Measurements from ENCODE around the gene GUCY1A1. TPM values are rescaled to one million over a fixed set of nuclear protein-coding genes. Genes with fewer than 3 reads are reported as not detected.

The GUCY1A1 gene
- total and polyA plus RNA-seq, 2 of the 4 experiments (the other 2 are of a cell fraction): 0.19 to 0.54 TPM

DNA sequence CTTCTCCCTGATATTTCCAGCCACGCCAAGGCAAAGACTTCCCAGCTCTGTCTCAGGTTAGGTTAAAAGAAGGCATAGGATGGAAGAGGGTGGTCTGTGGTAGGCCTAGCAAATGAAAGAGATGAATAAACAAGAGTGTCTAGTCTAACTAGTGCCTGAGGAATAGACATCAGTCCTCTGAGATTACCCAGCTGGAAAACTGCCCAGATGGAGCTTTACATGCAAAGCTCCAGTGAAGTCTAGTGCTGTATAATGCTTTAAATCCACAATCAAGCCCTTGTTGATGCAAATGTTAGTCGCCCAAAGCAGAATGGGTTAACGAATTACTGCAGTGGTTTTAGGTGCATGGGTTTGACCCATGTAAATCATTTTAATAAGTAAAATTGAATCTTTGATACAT, 67.4 kb downstream of the GUCY1A1 start:
- H3K79me1 ChIP-seq (ENCODE audit: low read depth in 1 of 2, low read length in 2 of 2): no peaks in the 10 kb centered on the region
- H3K9me3 ChIP-seq (ENCODE audit: control insufficient read depth, insufficient read depth, low read length): no peaks in the 10 kb centered on the region
- H3K4ac ChIP-seq (ENCODE audit: low read depth, low read length): no peak overlapping the region
- H3K27ac ChIP-seq (ENCODE audit: insufficient read depth, low read length): no peak overlapping the region
- BruUV-seq (replicated peaks): no TSS peak
- H3K36me3 ChIP-seq (ENCODE audit: control insufficient read depth, insufficient read depth, low read length): no peaks in the 10 kb centered on the region
- H2BK20ac ChIP-seq (ENCODE audit: low read depth, low read length): no peak overlapping the region
- H2AFZ ChIP-seq (replicated peaks; ENCODE audit: low read length, poor library complexity): no peak overlapping the region
- no peaks in the 10 kb centered on the region; the same call in 1 of the 2 replicates for H3K9me1 ChIP-seq (ENCODE audit: insufficient read depth, low read length)
- no peak overlapping the region for H3K14ac ChIP-seq (replicated peaks; ENCODE audit: low read depth, low read length)
- H3K56ac ChIP-seq (ENCODE audit: extremely low read depth, insufficient read depth, low read length): no peak overlapping the region
- no peak overlapping the region for H4K8ac ChIP-seq (ENCODE audit: low read depth in 2 of 2, low read length in 2 of 2)
- no CpG with 5 or more reads among the region's 3 CpGs for WGBS, 2 experiments (ENCODE audit: extremely low coverage in 2 of 2, insufficient read length in 1 of 2)
- H3K23ac ChIP-seq (ENCODE audit: low read depth, low read length): no peak overlapping the region
- no peak overlapping the region for H4K91ac ChIP-seq (ENCODE audit: insufficient read depth, low read depth, low read length)
- H3K4me1 ChIP-seq (ENCODE audit: control insufficient read depth, insufficient read depth, low read length): peaks cover 8% of the 10 kb centered on the region
- in situ Hi-C loops (cut with MboI; ENCODE audit: low sequenced_read_pairs): no loop called here
- H2BK120ac ChIP-seq (ENCODE audit: low read depth, low read length): no peak overlapping the region
- no peak overlapping the region; the same call in 1 of the 2 replicates for H3K4me2 ChIP-seq (ENCODE audit: low read depth, low read length)
- H4K5ac ChIP-seq (ENCODE audit: low read depth, low read length): no peak overlapping the region
- H3K4me3 ChIP-seq (ENCODE audit: insufficient read depth, low read depth, low read length): no peak overlapping the region
- ChIA-PET CTCF (no interaction called here), POLR2A (ENCODE audit: unreplicated experiment) (no interaction called here)
- TF ChIP-seq, protein P1, sequence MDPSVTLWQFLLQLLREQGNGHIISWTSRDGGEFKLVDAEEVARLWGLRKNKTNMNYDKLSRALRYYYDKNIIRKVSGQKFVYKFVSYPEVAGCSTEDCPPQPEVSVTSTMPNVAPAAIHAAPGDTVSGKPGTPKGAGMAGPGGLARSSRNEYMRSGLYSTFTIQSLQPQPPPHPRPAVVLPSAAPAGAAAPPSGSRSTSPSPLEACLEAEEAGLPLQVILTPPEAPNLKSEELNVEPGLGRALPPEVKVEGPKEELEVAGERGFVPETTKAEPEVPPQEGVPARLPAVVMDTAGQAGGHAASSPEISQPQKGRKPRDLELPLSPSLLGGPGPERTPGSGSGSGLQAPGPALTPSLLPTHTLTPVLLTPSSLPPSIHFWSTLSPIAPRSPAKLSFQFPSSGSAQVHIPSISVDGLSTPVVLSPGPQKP (IDR thresholded peaks at IDR 0.05; ENCODE audit: borderline replicate concordance, low read depth, low read length): no peak
- TF ChIP-seq CEBPB (IDR thresholded peaks at IDR 0.05; ENCODE audit: low read depth, low read length): no peak
- TF ChIP-seq NFE2L2 (IDR thresholded peaks at IDR 0.05; ENCODE audit: low read depth, low read length): no peak
- TF ChIP-seq CTCF (conservative IDR thresholded peaks at IDR 0.05; ENCODE audit: low read depth, low read length): no peak
- no peak for TF ChIP-seq BHLHE40 (IDR thresholded peaks at IDR 0.05; ENCODE audit: low read depth, low read length)
- TF ChIP-seq CHD1 (IDR thresholded peaks at IDR 0.05; ENCODE audit: low read depth, low read length): no peak
- no peak for TF ChIP-seq RFX5 (IDR thresholded peaks at IDR 0.05; ENCODE audit: low read depth, low read length)
- no peak for TF ChIP-seq MAZ (IDR thresholded peaks at IDR 0.05; ENCODE audit: borderline replicate concordance, low read depth, low read length)
- no peak for TF ChIP-seq RCOR1 (IDR thresholded peaks at IDR 0.05; ENCODE audit: insufficient replicate concordance, low read length)
- no peak for TF ChIP-seq POLR2A (IDR thresholded peaks at IDR 0.05; ENCODE audit: low read depth, low read length)
- TF ChIP-seq RAD21 (IDR thresholded peaks at IDR 0.05; ENCODE audit: low read length): no peak
- no peak for TF ChIP-seq USF2 (IDR thresholded peaks at IDR 0.05; ENCODE audit: low read depth, low read length)
- TF ChIP-seq SMC3 (IDR thresholded peaks at IDR 0.05; ENCODE audit: low read depth, low read length): no peak
- TF ChIP-seq MAFK (IDR thresholded peaks at IDR 0.05; ENCODE audit: low read depth, low read length): no peak
- no peak for TF ChIP-seq FOS (IDR thresholded peaks at IDR 0.05; ENCODE audit: low read depth, low read length)
- TF ChIP-seq MXI1 (IDR thresholded peaks at IDR 0.05; ENCODE audit: borderline replicate concordance, low read depth, low read length): no peak
- H4K20me1 ChIP-seq (ENCODE audit: insufficient read depth, low read length): no peaks in the 10 kb centered on the region; the same call in 1 of the 2 replicates
- no peak overlapping the region; the same call in 1 of the 2 replicates for H3K18ac ChIP-seq (ENCODE audit: low read depth, low read length)
- DNase-seq (peak; percentile 61), ATAC-seq (ENCODE audit: low read depth) (0 out of 2 replicates have a peak, but pooled peaks have one; percentile 27)
- H2BK5ac ChIP-seq (ENCODE audit: low read depth, low read length, poor library complexity, severe bottlenecking): no peak overlapping the region
- H2AK9ac ChIP-seq (replicated peaks; ENCODE audit: low read depth, low read length, poor library complexity): no peak overlapping the region
- no peak overlapping the region for H3K9ac ChIP-seq (ENCODE audit: low read depth, low read length)
- H2BK15ac ChIP-seq (ENCODE audit: low read depth, low read length): no peak overlapping the region
- H2AK5ac ChIP-seq (ENCODE audit: low read depth, low read length): no peak overlapping the region
- no peaks in the 10 kb centered on the region for H3K27me3 ChIP-seq (ENCODE audit: control insufficient read depth, insufficient read depth, low read length)
- intact Hi-C loops (cut with micrococcal nuclease): no loop called here
- dilution Hi-C loops (cut with HindIII; ENCODE audit: low sequenced_read_pairs, unreplicated experiment): no loop called here
